Activated naive CD8-positive, alpha-beta T cell (primary cell): ENCODE results near the gene ALOX15B.

Experiments
- H3K27ac Mint-ChIP-seq: one replicate; pipeline ENCODE4 v1.8.0; 2021; ENCODE audit warnings: mixed read lengths
- H3K27me3 Mint-ChIP-seq: one replicate; pipeline ENCODE4 v1.8.0; 2021; ENCODE audit warnings: mixed read lengths
- H3K36me3 Mint-ChIP-seq: one replicate; pipeline ENCODE4 v1.8.0; 2021; ENCODE audit warnings: mixed read lengths
- H3K4me1 Mint-ChIP-seq: one replicate; pipeline ENCODE4 v1.8.0; 2021; ENCODE audit warnings: low read depth, mixed read lengths
- H3K4me3 Mint-ChIP-seq: one replicate; pipeline ENCODE4 v1.8.0; 2021; ENCODE audit warnings: mild to moderate bottlenecking, mixed read lengths
- H3K9me3 Mint-ChIP-seq: one replicate; pipeline ENCODE4 v1.8.0; 2021; ENCODE audit warnings: low read depth, mixed read lengths

Gene ALOX15B

GRCh38 chr17:8091033-8091687 lies 52.3 kb downstream of the ALOX15B start:
- H3K4me1 Mint-ChIP-seq: peaks cover 10% of the 10 kb centered on the region
- H3K36me3 Mint-ChIP-seq: no peaks in the 10 kb centered on the region
- no peaks in the 10 kb centered on the region for H3K9me3 Mint-ChIP-seq
- peaks cover 13% of the 10 kb centered on the region for H3K27me3 Mint-ChIP-seq
- no peak overlapping the region for H3K4me3 Mint-ChIP-seq
- H3K27ac Mint-ChIP-seq: no peak overlapping the region

- Mint-ChIP-seq H3K36me3 (no peaks in the 10 kb centered on the region), H3K27me3 (peaks cover 7% of the 10 kb centered on the region), H3K9me3 (no peaks in the 10 kb centered on the region), H3K4me3 (no peak overlapping the region), H3K27ac (no peak overlapping the region), H3K4me1 (peaks cover 10% of the 10 kb centered on the region)
Measured at GRCh38 chr17:8095361-8095760, 56.5 kb downstream of the ALOX15B start.

GRCh38 chr17:8096541-8096940 lies 57.7 kb downstream of the ALOX15B start:
- H3K36me3 Mint-ChIP-seq: no peaks in the 10 kb centered on the region
- H3K4me1 Mint-ChIP-seq: peaks cover 10% of the 10 kb centered on the region
- H3K27me3 Mint-ChIP-seq: peaks cover 2% of the 10 kb centered on the region
- no peaks in the 10 kb centered on the region for H3K9me3 Mint-ChIP-seq
- no peak overlapping the region for H3K27ac Mint-ChIP-seq
- H3K4me3 Mint-ChIP-seq: no peak overlapping the region
